Measurements from ENCODE around the gene BMP7.

- TF ChIP-seq CTCF (IDR thresholded peaks at IDR 0.05 in 8 of 11, conservative IDR thresholded peaks at IDR 0.05 in 3 of 11) (no peak), POLR2A (IDR thresholded peaks at IDR 0.05) (no peak)
Observed at GRCh38 chr20:57290178-57290484, 23.7 kb upstream of the BMP7 start.

Measured in spleen (tissue), 7 donors.